Measurements from ENCODE around the gene SKA1. TPM values are rescaled to one million over a fixed set of nuclear protein-coding genes. Genes with fewer than 3 reads are reported as not detected.

The SKA1 gene
- total RNA-seq, 1 donor from 2014 or later, result 0.52 TPM

- intact Hi-C loops (cut with DNase I), result loop anchor here (10.0 kb wide), 1 partner anchor 131 kb away; no protein-coding TSS in a partner anchor
- Histone ChIP-seq H3K36me3 (no peaks in the 10 kb centered on the region), H3K4me1 (no peaks in the 10 kb centered on the region), H3K27ac (no peak overlapping the region), H3K4me3 (no peak overlapping the region), H3K9me3 (no peaks in the 10 kb centered on the region), H3K27me3 (peaks cover 56% of the 10 kb centered on the region)
- TF ChIP-seq, protein P1, sequence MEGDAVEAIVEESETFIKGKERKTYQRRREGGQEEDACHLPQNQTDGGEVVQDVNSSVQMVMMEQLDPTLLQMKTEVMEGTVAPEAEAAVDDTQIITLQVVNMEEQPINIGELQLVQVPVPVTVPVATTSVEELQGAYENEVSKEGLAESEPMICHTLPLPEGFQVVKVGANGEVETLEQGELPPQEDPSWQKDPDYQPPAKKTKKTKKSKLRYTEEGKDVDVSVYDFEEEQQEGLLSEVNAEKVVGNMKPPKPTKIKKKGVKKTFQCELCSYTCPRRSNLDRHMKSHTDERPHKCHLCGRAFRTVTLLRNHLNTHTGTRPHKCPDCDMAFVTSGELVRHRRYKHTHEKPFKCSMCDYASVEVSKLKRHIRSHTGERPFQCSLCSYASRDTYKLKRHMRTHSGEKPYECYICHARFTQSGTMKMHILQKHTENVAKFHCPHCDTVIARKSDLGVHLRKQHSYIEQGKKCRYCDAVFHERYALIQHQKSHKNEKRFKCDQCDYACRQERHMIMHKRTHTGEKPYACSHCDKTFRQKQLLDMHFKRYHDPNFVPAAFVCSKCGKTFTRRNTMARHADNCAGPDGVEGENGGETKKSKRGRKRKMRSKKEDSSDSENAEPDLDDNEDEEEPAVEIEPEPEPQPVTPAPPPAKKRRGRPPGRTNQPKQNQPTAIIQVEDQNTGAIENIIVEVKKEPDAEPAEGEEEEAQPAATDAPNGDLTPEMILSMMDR (IDR thresholded peaks at IDR 0.05), result peak; percentile 14
- DNase-seq, result no peak
- peak; percentile 78 for ATAC-seq
Observed at GRCh38 chr18:50356036-50356945, 18.6 kb upstream of the SKA1 start.

GRCh38 chr18:50358844-50359243 is 16.0 kb upstream of the SKA1 start:
- ATAC-seq (no peak), DNase-seq (no peak)
- no peaks in the 10 kb centered on the region for H3K4me1 ChIP-seq
- no peak overlapping the region for H3K4me3 ChIP-seq
- H3K9me3 ChIP-seq, result no peaks in the 10 kb centered on the region
- peaks cover 33% of the 10 kb centered on the region for H3K27me3 ChIP-seq
- intact Hi-C loops (cut with DNase I), result loop anchor here (10.0 kb wide), 1 partner anchor 134 kb away; no protein-coding TSS in a partner anchor
- H3K27ac ChIP-seq, result no peak overlapping the region
- no peaks in the 10 kb centered on the region for H3K36me3 ChIP-seq
- TF ChIP-seq, protein P1 (IDR thresholded peaks at IDR 0.05), result no peak

DNA sequence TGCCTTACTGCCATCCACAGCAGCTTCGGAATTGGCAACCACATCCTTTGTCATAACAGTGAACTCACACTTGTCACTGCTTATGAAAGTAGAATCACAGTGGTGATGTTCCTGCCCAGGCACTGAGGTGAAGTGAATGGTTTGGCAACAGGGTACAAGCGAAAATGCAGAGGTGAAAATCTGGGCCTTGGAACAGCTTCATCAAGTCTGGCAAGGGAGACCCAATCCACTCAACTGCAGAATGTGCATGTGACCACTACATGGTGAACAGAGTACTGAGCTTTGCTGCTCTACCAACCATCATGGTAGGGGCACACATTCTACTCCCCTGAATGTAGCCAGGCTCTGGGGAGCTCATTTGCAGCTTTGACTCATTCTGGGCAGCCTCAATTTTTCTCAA is 15.0 kb upstream of the SKA1 start:
- TF ChIP-seq, protein P1 (IDR thresholded peaks at IDR 0.05), result no peak
- Histone ChIP-seq H3K9me3 (no peaks in the 10 kb centered on the region), H3K36me3 (no peaks in the 10 kb centered on the region), H3K27ac (no peak overlapping the region), H3K4me3 (no peak overlapping the region), H3K4me1 (no peaks in the 10 kb centered on the region), H3K27me3 (peaks cover 32% of the 10 kb centered on the region)
- intact Hi-C loops (cut with DNase I), result loop anchor here (10.0 kb wide), 1 partner anchor 135 kb away; no protein-coding TSS in a partner anchor
- ATAC-seq (no peak), DNase-seq (no peak)

DNA sequence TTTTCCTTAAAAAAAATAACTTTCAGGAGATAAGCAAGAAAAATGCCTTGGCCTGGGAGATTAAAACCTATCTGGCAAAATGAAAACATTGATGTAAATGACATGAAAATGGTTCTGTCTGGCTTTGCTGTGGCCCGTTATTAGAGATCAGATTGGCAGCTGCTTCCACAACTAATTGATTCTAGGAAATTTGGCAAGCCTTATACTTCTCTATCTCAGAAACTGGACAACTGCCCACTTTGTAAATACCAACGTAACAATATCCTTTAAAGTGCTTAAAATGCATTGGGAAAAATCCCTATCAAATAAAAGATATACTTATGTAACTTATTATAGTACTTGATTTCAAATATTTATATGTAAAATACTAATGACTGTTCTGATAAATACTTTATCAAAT is 14.2 kb upstream of the SKA1 start:
- ATAC-seq (no peak), DNase-seq (no peak)
- Histone ChIP-seq H3K27me3 (peaks cover 29% of the 10 kb centered on the region), H3K4me1 (no peaks in the 10 kb centered on the region), H3K27ac (no peak overlapping the region), H3K4me3 (no peak overlapping the region), H3K36me3 (no peaks in the 10 kb centered on the region), H3K9me3 (no peaks in the 10 kb centered on the region)
- TF ChIP-seq, protein P1 (IDR thresholded peaks at IDR 0.05), result no peak
- intact Hi-C loops (cut with DNase I), result no loop called here

- Histone ChIP-seq H3K27me3 (peaks cover 4% of the 10 kb centered on the region), H3K4me1 (no peaks in the 10 kb centered on the region), H3K9me3 (peaks cover 11% of the 10 kb centered on the region), H3K36me3 (no peaks in the 10 kb centered on the region), H3K4me3 (no peak overlapping the region), H3K27ac (no peak overlapping the region)
- DNase-seq, result no peak
- TF ChIP-seq, protein P1 (IDR thresholded peaks at IDR 0.05), result no peak
- no peak for ATAC-seq
- intact Hi-C loops (cut with DNase I), result no loop called here
Observed at GRCh38 chr18:50369672-50370071, 5.2 kb upstream of the SKA1 start.
